SK-N-SH (cell line): ENCODE measurements around the gene UNC119.

ENCODE experiments used
- CTCF ChIP-seq: fragments of 200-600 bp; sonication (generic); IDR thresholded peaks from 2 replicates; pipeline ENCODE4 v1.6.1; 2017; ENCODE audit warnings: antibody characterized with exemption, mild to moderate bottlenecking, moderate library complexity
- FOXM1 ChIP-seq: IDR thresholded peaks from 2 replicates; pipeline ENCODE4 v1.4.0; 2012; ENCODE audit warnings: low read depth, mild to moderate bottlenecking
- MEF2A ChIP-seq: IDR thresholded peaks from 2 replicates; pipeline ENCODE4 v1.4.0; 2012; ENCODE audit warnings: low read depth, borderline replicate concordance
- POLR2AphosphoS5 ChIP-seq: IDR thresholded peaks from 2 replicates; pipeline ENCODE4 v1.6.1; 2012; ENCODE audit warnings: low read depth, low read length
- RCOR1 ChIP-seq: fragments of 150-350 bp; IDR thresholded peaks from 2 replicates; pipeline ENCODE4 v1.6.1; 2017; ENCODE audit warnings: antibody characterized with exemption, low read length
- TAF1 ChIP-seq: IDR thresholded peaks from 2 replicates; pipeline ENCODE4 v1.6.1; 2012; ENCODE audit warnings: low read depth, mild to moderate bottlenecking, low read length, moderate library complexity, borderline replicate concordance
- YY1 ChIP-seq: IDR thresholded peaks from 2 replicates; pipeline ENCODE4 v1.4.0; 2012; ENCODE audit warnings: low read depth, mild to moderate bottlenecking

- TF ChIP-seq TAF1: no peak
- TF ChIP-seq POLR2AphosphoS5: no peak
- TF ChIP-seq RCOR1: no peak
- TF ChIP-seq MEF2A: no peak
- no peak for TF ChIP-seq YY1
- TF ChIP-seq CTCF: no peak
- no peak for TF ChIP-seq FOXM1
Observed at GRCh38 chr17:28500712-28501379, 51.6 kb downstream of the UNC119 start.
